HepG2 (cell line): Measurements from ENCODE around the gene SYNJ2. TPM values are rescaled to one million over a fixed set of nuclear protein-coding genes. Genes with fewer than 3 reads are reported as not detected.

Experiments used
- ARNTL ChIP-seq: sonication (generic); formaldehyde crosslinking; IDR thresholded peaks from 2 replicates; pipeline ENCODE4 v1.4.0; 2020; ENCODE audit warnings: mild to moderate bottlenecking, missing genetic modification reagents
- HHEX ChIP-seq: IDR thresholded peaks from 2 replicates; pipeline ENCODE4 v1.6.1; 2016; ENCODE audit warnings: control low read depth
- HNF1B ChIP-seq: sonication (generic); formaldehyde crosslinking; IDR thresholded peaks from 2 replicates; pipeline ENCODE4 v1.5.1; 2020; ENCODE audit warnings: mild to moderate bottlenecking, moderate library complexity, missing genetic modification reagents
- MEF2D ChIP-seq: sonication (generic); formaldehyde crosslinking; IDR thresholded peaks from 2 replicates; pipeline ENCODE4 v1.5.1; 2020; ENCODE audit warnings: mild to moderate bottlenecking, missing genetic modification reagents
- PAXIP1 ChIP-seq: sonication (generic); formaldehyde crosslinking; conservative IDR thresholded peaks from 2 replicates; pipeline ENCODE4 v1.4.0; 2020; ENCODE audit warnings: mild to moderate bottlenecking, missing genetic modification reagents, moderate library complexity
- RARG ChIP-seq: sonication (generic); formaldehyde crosslinking; IDR thresholded peaks from 2 replicates; pipeline ENCODE4 v1.4.0; 2020; ENCODE audit warnings: low read depth, mild to moderate bottlenecking, missing genetic modification reagents
- SRY ChIP-seq: sonication (generic); formaldehyde crosslinking; IDR thresholded peaks from 2 replicates; pipeline ENCODE4 v1.8.0; 2022; ENCODE audit warnings: mild to moderate bottlenecking, missing genetic modification reagents
- ZBTB14 ChIP-seq: sonication (generic); formaldehyde crosslinking; IDR thresholded peaks from 2 replicates; pipeline ENCODE4 v1.4.0; 2020; ENCODE audit warnings: missing genetic modification reagents
- ZFP62 ChIP-seq: sonication (generic); formaldehyde crosslinking; IDR thresholded peaks from 2 replicates; pipeline ENCODE4 v1.4.0; 2020; ENCODE audit warnings: missing genetic modification reagents
- ZNF30 ChIP-seq: sonication (generic); formaldehyde crosslinking; IDR thresholded peaks from 2 replicates; pipeline ENCODE4 v1.5.0; 2020; ENCODE audit warnings: mild to moderate bottlenecking, missing genetic modification reagents
- ZNF407 ChIP-seq: sonication (generic); formaldehyde crosslinking; IDR thresholded peaks from one replicate; pipeline ENCODE4 v1.5.1; 2020; ENCODE audit warnings: mild to moderate bottlenecking, missing genetic modification reagents; ENCODE audit errors: not compliant biosample characterization
- ZNF543 ChIP-seq: sonication (generic); formaldehyde crosslinking; IDR thresholded peaks from 2 replicates; pipeline ENCODE4 v1.4.0; 2020; ENCODE audit warnings: mild to moderate bottlenecking, missing genetic modification reagents
- ZNF784 ChIP-seq: sonication (generic); formaldehyde crosslinking; IDR thresholded peaks from 2 replicates; pipeline ENCODE4 v1.5.1; 2020; ENCODE audit warnings: missing genetic modification reagents, mild to moderate bottlenecking, borderline replicate concordance
- ZNF790 ChIP-seq: sonication (generic); formaldehyde crosslinking; IDR thresholded peaks from 2 replicates; pipeline ENCODE4 v1.8.0; 2022; ENCODE audit warnings: missing genetic modification reagents, mild to moderate bottlenecking, borderline replicate concordance
- polyA plus RNA-seq, 8 experiments: library from polyadenylated mRNA; depleted of rRNA in 3 of 8; stranded (reverse) in 7 of 8; unstranded in 1 of 8; fragments of >200 nt; fragmentation: Illumina TruSeq in 4 of 8; extraction: Trizol in 4 of 8; gene quantifications; 2 replicates each; pipeline versions ENCODE4 v1.2.1 to v1.2.3, GENCODE V29; 2011 to 2016; ENCODE audit warnings: low read depth in 4 of 8, missing spikeins in 1 of 8, mixed read lengths in 1 of 8; ENCODE audit not compliant: insufficient read depth in 1 of 8
- total RNA-seq, 5 experiments: library from RNA; depleted of rRNA; stranded (reverse); fragments of >200 nt; fragmentation: Illumina TruSeq; extraction: Trizol; gene quantifications; 2 replicates each; pipeline ENCODE4 v1.2.3, GENCODE V29; 2016; ENCODE audit warnings: low read depth in 1 of 5

SYNJ2 gene
- total and polyA plus RNA-seq, 2 of the 13 experiments (the other 11 are each of a cell fraction or from before 2014, with no cell fraction given): 39.1 to 57.6 TPM

- peak; percentile 94 for TF ChIP-seq HHEX (CRISPR knock-in tag)
- TF ChIP-seq ZNF407 (CRISPR knock-in tag): no peak
- TF ChIP-seq RARG (CRISPR knock-in tag): peak; percentile 76; the same call in 1 of the 2 replicates
- peak; percentile 51; the same call in 1 of the 2 replicates for TF ChIP-seq HNF1B (CRISPR knock-in tag)
- peak; percentile 96 for TF ChIP-seq MEF2D
- peak; percentile 90 for TF ChIP-seq ARNTL (CRISPR knock-in tag)
- TF ChIP-seq ZFP62 (CRISPR knock-in tag): no peak
- TF ChIP-seq SRY (CRISPR knock-in tag): peak; percentile 42; the same call in 1 of the 2 replicates
- TF ChIP-seq ZNF543 (CRISPR knock-in tag): 0 out of 2 replicates have a peak, but pooled peaks have one; percentile 43
- TF ChIP-seq ZNF790: 0 out of 2 replicates have a peak, but pooled peaks have one; percentile 23
- peak; percentile 99 for TF ChIP-seq PAXIP1 (CRISPR knock-in tag)
- TF ChIP-seq ZNF784 (CRISPR knock-in tag): no peak
- no peak for TF ChIP-seq ZBTB14 (CRISPR knock-in tag)
- no peak for TF ChIP-seq ZNF30 (CRISPR knock-in tag)
Observed at GRCh38 chr6:158011478-158011920, 29.8 kb downstream of the SYNJ2 start (continued).
